Fibroblast of lung (primary cell): ENCODE results near the gene TXNIP. TPM values are rescaled to one million over a fixed set of nuclear protein-coding genes. Genes with fewer than 3 reads are reported as not detected.

Experiments
- DNase-seq, 2 donors: peaks; one replicate each; pipeline versions ENCODE4 v3.0.0 to v3.0.0-alpha.2; 2010; ENCODE audit warnings: low read depth in 2 of 2
- H2AFZ ChIP-seq: 2 replicates; pipeline ENCODE4 v1.5.1; 2012; ENCODE audit warnings: low read length, control low read depth, inconsistent platforms
- H3K27ac ChIP-seq: 2 replicates; pipeline ENCODE4 v1.5.1; 2011; ENCODE audit warnings: low read length, control low read depth; ENCODE audit not compliant: insufficient read depth
- H3K27me3 ChIP-seq: 2 replicates; pipeline ENCODE4 v1.5.1; 2011; ENCODE audit warnings: mild to moderate bottlenecking, low read length; ENCODE audit not compliant: control insufficient read depth, insufficient read depth
- H3K36me3 ChIP-seq: 2 replicates; pipeline ENCODE4 v1.5.1; 2011; ENCODE audit warnings: low read length; ENCODE audit not compliant: control insufficient read depth, insufficient read depth
- H3K4me1 ChIP-seq: 2 replicates; pipeline ENCODE4 v1.5.1; 2011; ENCODE audit warnings: low read length; ENCODE audit not compliant: control insufficient read depth, insufficient read depth; ENCODE audit errors: extremely low read depth
- H3K4me2 ChIP-seq: 2 replicates; pipeline ENCODE4 v1.5.1; 2011; ENCODE audit warnings: low read length, control low read depth; ENCODE audit not compliant: insufficient read depth; ENCODE audit errors: extremely low read depth
- H3K4me3 ChIP-seq, 4 experiments: fragments of 200-600 bp in 1 of 4; sonication (generic) in 1 of 4; replicated peaks in 1 of 4; 2 replicates each; pipeline ENCODE4 v1.5.1; 2011 to 2016; ENCODE audit warnings: low read length in 4 of 4, low read depth in 3 of 4, mild to moderate bottlenecking in 3 of 4, control low read depth in 2 of 4, inconsistent platforms in 1 of 4, mixed read lengths in 1 of 4; ENCODE audit not compliant: insufficient read depth in 1 of 4; ENCODE audit errors: control extremely low read depth in 1 of 4
- H3K79me2 ChIP-seq: 2 replicates; pipeline ENCODE4 v1.5.1; 2012; ENCODE audit warnings: mild to moderate bottlenecking, low read length, inconsistent platforms; ENCODE audit not compliant: control insufficient read depth, insufficient read depth
- H3K9ac ChIP-seq: 2 replicates; pipeline ENCODE4 v1.5.1; 2011; ENCODE audit warnings: mild to moderate bottlenecking, low read length, control low read depth; ENCODE audit not compliant: insufficient read depth
- H3K9me3 ChIP-seq: 2 replicates; pipeline ENCODE4 v1.5.1; 2012; ENCODE audit warnings: low read depth, low read length; ENCODE audit not compliant: control insufficient read depth, insufficient read depth
- H4K20me1 ChIP-seq: 2 replicates; pipeline ENCODE4 v1.5.1; 2011; ENCODE audit warnings: low read length; ENCODE audit not compliant: control insufficient read depth, insufficient read depth; ENCODE audit errors: extremely low read depth
- EZH2 ChIP-seq: IDR thresholded peaks from 2 replicates; pipeline ENCODE4 v1.5.1; 2012; ENCODE audit warnings: low read length, control low read depth, mild to moderate bottlenecking; ENCODE audit errors: missing control alignments
- polyA plus RNA-seq, 2 donors: library from polyadenylated mRNA; depleted of rRNA in 1 of 2; stranded (reverse) in 1 of 2; unstranded in 1 of 2; fragments of >200 nt; gene quantifications; 2 replicates each; pipeline ENCODE4 v1.2.1, GENCODE V29; 2011 to 2012; ENCODE audit warnings: missing spikeins in 1 of 2
- total RNA-seq: library from RNA; depleted of rRNA; stranded (reverse); fragments of >200 nt; gene quantifications from 2 replicates; pipeline ENCODE4 v1.2.1, GENCODE V29; 2014
- TF ChIP-seq, protein P1 (sequence below), 2 donors: IDR thresholded peaks in 1 of 2; conservative IDR thresholded peaks in 1 of 2; 1 replicate in 1 of 2; 2 replicates in 1 of 2; pipeline ENCODE4 v1.5.1; 2011 to 2012; ENCODE audit warnings: low read length in 2 of 2, control low read depth in 1 of 2, inconsistent platforms in 1 of 2, low read depth in 1 of 2, mild to moderate bottlenecking in 1 of 2

Gene TXNIP
- total and polyA plus RNA-seq, 2 donors (not counting 1 experiment from before 2014, with no cell fraction given), result 204 to 773 TPM

DNA sequence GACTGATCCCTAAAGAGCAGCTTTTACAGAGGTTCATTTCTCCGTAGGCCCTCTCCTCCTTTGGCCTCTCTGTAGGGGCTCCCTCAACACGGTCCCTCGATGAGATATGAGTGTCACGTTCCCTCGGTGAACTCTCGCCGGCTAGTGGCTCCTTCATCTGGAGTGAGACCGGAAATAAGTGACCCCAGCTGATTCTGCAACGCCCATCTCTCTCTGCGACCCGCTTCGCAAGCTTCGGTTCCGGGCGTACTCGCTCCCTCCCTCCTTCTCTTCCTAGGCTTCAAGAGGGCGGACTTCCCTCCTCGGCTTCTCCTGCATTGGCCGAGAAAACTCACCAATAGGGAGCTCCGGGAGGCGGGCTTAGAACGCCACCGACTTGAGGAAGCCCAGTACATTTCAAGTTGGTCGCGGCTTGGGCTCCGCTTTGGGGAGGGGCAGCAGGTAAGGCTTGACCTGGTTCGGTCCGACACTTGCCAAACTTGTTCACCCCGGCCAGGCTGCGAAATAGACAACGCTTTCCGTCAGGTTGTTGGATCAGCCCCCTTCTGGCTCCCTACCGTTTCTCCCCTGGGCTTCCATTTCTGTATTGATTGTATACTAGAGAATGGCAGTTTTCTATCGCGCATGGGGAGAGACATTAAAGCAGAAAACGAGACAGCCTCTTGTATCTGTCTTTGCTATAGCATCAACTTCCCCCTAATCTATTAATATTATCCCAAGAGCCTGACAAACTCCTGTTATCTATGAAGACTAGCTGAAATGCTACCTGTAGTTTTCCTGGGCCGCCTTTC is 31.9 kb downstream of the TXNIP start, which contains the start of the genes ANKRD34A and POLR3GL:
TSS of gene ANKRD34A (minus strand) at position 248 of the 791 bp plus-strand sequence. CDS start 2,816 bp downstream, outside the sequence.
TSS of gene POLR3GL (plus strand) at position 363 of the 791 bp plus-strand sequence. CDS start 10,176 bp downstream, outside the sequence.
- peak within 1 kb of the TSS; percentile 82 for H3K4me2 ChIP-seq
- H3K27ac ChIP-seq, result peak within 1 kb of the TSS; percentile 87
- DNase-seq, result peak; percentile 92 to 93
- TF ChIP-seq, protein P1, sequence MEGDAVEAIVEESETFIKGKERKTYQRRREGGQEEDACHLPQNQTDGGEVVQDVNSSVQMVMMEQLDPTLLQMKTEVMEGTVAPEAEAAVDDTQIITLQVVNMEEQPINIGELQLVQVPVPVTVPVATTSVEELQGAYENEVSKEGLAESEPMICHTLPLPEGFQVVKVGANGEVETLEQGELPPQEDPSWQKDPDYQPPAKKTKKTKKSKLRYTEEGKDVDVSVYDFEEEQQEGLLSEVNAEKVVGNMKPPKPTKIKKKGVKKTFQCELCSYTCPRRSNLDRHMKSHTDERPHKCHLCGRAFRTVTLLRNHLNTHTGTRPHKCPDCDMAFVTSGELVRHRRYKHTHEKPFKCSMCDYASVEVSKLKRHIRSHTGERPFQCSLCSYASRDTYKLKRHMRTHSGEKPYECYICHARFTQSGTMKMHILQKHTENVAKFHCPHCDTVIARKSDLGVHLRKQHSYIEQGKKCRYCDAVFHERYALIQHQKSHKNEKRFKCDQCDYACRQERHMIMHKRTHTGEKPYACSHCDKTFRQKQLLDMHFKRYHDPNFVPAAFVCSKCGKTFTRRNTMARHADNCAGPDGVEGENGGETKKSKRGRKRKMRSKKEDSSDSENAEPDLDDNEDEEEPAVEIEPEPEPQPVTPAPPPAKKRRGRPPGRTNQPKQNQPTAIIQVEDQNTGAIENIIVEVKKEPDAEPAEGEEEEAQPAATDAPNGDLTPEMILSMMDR (conservative IDR thresholded peaks at IDR 0.05 in 1 of 2, IDR thresholded peaks at IDR 0.05 in 1 of 2; ENCODE audit: low read depth in 1 of 2, low read length in 2 of 2), result peak in 1 of 2 donors; percentile 11
- TF ChIP-seq EZH2, result no peak
- no peaks in the 10 kb centered on the region for H3K9me3 ChIP-seq
- peak within 1 kb of the TSS; percentile 94 for H2AFZ ChIP-seq
- H4K20me1 ChIP-seq, result no peaks in the 10 kb centered on the region
- peaks cover 2% of the 10 kb centered on the region for H3K79me2 ChIP-seq
- peaks cover 1% of the 10 kb centered on the region for H3K36me3 ChIP-seq
- H3K4me3 ChIP-seq, result peak within 1 kb of the TSS; percentile 65 to 92 (median 74)
- peak within 1 kb of the TSS; percentile 68 for H3K9ac ChIP-seq
- peaks cover 29% of the 10 kb centered on the region for H3K4me1 ChIP-seq
- no peaks in the 10 kb centered on the region for H3K27me3 ChIP-seq

DNA sequence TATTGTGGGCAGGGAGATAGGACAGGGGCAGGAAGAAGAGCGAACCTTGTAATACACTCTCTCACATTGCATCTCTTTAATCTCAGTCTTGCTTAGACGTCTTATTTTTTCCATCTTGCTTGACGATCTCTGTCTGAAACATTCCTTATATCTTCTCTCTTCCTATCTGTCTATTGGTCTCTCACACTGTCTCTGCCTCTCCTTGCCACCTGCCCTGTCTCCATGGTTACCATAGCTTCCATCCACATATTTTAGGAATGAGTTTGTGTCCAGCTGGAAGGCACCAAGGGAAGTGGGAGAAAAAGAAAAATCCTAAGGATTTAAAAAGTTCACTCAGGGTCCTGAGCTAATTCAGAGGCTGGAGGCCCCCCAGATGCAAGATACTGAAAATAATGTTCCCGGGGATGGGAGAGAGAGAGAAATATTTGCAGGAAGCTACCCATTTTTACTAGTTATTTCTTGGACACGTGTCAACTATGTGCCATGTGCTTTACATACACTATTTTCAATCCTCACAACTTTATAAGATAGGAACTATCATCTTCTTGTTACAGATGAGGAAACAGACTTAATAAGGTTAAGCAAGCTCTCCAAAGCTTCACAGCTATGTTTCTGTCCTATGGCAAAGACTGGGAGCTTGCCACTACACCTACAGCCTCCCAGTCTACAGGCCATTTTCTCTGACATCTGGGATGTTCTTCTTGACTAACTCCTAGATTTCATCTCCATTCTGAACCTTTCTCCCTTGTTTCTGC is 32.9 kb downstream of the TXNIP start:
- peak in 1 of 2 donors; percentile 80 for DNase-seq
- peak overlapping the region; percentile 82 for H3K4me2 ChIP-seq
- H3K9me3 ChIP-seq, result no peaks in the 10 kb centered on the region
- H3K4me1 ChIP-seq, result peaks cover 29% of the 10 kb centered on the region
- H3K27ac ChIP-seq, result peak overlapping the region; percentile 87
- H2AFZ ChIP-seq, result peak overlapping the region; percentile 89
- no peaks in the 10 kb centered on the region for H4K20me1 ChIP-seq
- peak overlapping the region; percentile 65 to 92 (median 74) for H3K4me3 ChIP-seq
- peaks cover 1% of the 10 kb centered on the region for H3K36me3 ChIP-seq
- peak overlapping the region; percentile 36 for H3K9ac ChIP-seq
- TF ChIP-seq, protein P1 (conservative IDR thresholded peaks at IDR 0.05 in 1 of 2, IDR thresholded peaks at IDR 0.05 in 1 of 2; ENCODE audit: low read depth in 1 of 2, low read length in 2 of 2), result no peak
- no peak for TF ChIP-seq EZH2
- peaks cover 2% of the 10 kb centered on the region for H3K79me2 ChIP-seq
- H3K27me3 ChIP-seq, result no peaks in the 10 kb centered on the region
